Measurements from ENCODE around the gene VTI1A. TPM values are rescaled to one million over a fixed set of nuclear protein-coding genes. Genes with fewer than 3 reads are reported as not detected.

Gene VTI1A
- total RNA-seq, 1 donor from 2014 or later, result 33.6 TPM

DNA sequence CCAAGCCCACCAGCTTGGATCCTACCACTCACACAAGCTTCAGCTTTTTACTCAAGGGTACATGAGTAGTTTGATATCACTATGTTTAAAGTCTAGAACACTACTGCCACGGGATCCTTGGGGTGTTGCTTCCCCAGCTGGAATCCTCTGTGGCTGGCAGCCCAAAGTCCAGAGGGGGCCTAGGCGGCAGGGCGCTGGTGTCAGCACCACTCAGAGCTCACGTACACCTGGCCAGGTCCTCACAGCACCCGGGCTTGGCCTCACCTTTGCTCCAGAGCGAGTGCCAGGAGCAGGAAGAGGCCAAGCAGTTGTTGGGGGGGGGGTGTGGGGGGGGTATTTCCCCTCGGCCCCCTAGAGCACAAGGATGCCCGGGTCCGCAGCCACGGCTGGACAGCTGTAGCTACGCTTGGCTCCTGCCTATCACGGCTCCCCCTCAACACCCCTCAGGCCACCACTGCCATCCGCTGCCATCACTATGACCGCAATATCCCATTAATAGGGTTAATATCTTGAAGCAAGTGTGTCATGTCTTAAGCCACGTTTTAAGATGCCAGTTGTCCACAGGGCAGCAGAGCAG lies 17.3 kb upstream of the VTI1A start:
- Mint-ChIP-seq H3K4me1 (ENCODE audit: low read depth) (no peaks in the 10 kb centered on the region), H3K4me3 (ENCODE audit: low read depth) (no peak overlapping the region), H3K27me3 (ENCODE audit: low read depth) (no peaks in the 10 kb centered on the region), H3K36me3 (ENCODE audit: low read depth) (peaks cover 70% of the 10 kb centered on the region), H3K27ac (no peak overlapping the region), H3K9me3 (no peaks in the 10 kb centered on the region)
- DNase-seq (ENCODE audit: low spot score), result no peak
- intact Hi-C loops (cut with micrococcal nuclease), result no loop called here

- intact Hi-C loops (cut with micrococcal nuclease), result no loop called here
- Mint-ChIP-seq H3K27me3 (ENCODE audit: low read depth) (no peaks in the 10 kb centered on the region), H3K36me3 (ENCODE audit: low read depth) (peaks cover 51% of the 10 kb centered on the region), H3K4me1 (ENCODE audit: low read depth) (no peaks in the 10 kb centered on the region), H3K9me3 (no peaks in the 10 kb centered on the region), H3K4me3 (ENCODE audit: low read depth) (no peak overlapping the region), H3K27ac (no peak overlapping the region)
- no peak for DNase-seq (ENCODE audit: low spot score)
Observed at GRCh38 chr10:112433136-112433535, 13.9 kb upstream of the VTI1A start.

- H3K4me1 Mint-ChIP-seq (ENCODE audit: low read depth), result no peaks in the 10 kb centered on the region
- H3K9me3 Mint-ChIP-seq, result no peaks in the 10 kb centered on the region
- H3K27me3 Mint-ChIP-seq (ENCODE audit: low read depth), result no peaks in the 10 kb centered on the region
- DNase-seq (ENCODE audit: low spot score), result no peak
- H3K4me3 Mint-ChIP-seq (ENCODE audit: low read depth), result no peak overlapping the region
- intact Hi-C loops (cut with micrococcal nuclease), result loop anchor here (1.0 to 5.0 kb wide), 3 partner anchors 37 to 120 kb away; no protein-coding TSS in a partner anchor
- no peak overlapping the region for H3K27ac Mint-ChIP-seq
- peaks cover 46% of the 10 kb centered on the region for H3K36me3 Mint-ChIP-seq (ENCODE audit: low read depth)
Observed at GRCh38 chr10:112434988-112435619, 11.9 kb upstream of the VTI1A start.

GRCh38 chr10:112438356-112438755 lies 8.7 kb upstream of the VTI1A start:
- no peak for DNase-seq (ENCODE audit: low spot score)
- H3K27ac Mint-ChIP-seq, result no peak overlapping the region
- no peak overlapping the region for H3K4me3 Mint-ChIP-seq (ENCODE audit: low read depth)
- no peaks in the 10 kb centered on the region for H3K27me3 Mint-ChIP-seq (ENCODE audit: low read depth)
- peaks cover 6% of the 10 kb centered on the region for H3K4me1 Mint-ChIP-seq (ENCODE audit: low read depth)
- peaks cover 43% of the 10 kb centered on the region for H3K36me3 Mint-ChIP-seq (ENCODE audit: low read depth)
- H3K9me3 Mint-ChIP-seq, result no peaks in the 10 kb centered on the region
- intact Hi-C loops (cut with micrococcal nuclease), result loop anchor here (5.0 kb wide), 1 partner anchor 34 kb away; no protein-coding TSS in a partner anchor

DNA sequence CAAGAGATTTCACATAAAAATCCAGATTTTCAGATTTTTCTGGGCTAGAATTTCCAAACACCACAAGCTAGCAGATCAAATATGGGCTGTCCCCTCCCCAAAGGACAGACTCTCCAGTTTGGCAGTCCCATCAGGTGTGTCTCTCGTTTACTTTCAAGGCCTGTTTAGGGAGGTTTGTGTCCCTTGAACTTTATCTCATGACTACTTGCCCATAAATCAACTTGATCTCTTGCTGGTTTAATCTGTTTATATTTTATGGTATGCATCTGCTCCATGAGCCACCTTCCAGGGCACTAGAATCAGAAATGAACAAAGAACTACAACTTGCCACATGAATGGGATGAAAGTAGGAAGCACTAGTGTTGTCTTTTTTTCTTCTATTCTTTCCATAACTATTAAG lies 5.5 kb upstream of the VTI1A start:
- Mint-ChIP-seq H3K27me3 (ENCODE audit: low read depth) (no peaks in the 10 kb centered on the region), H3K9me3 (no peaks in the 10 kb centered on the region), H3K27ac (no peak overlapping the region), H3K4me1 (ENCODE audit: low read depth) (peaks cover 24% of the 10 kb centered on the region), H3K4me3 (ENCODE audit: low read depth) (no peak overlapping the region), H3K36me3 (ENCODE audit: low read depth) (peaks cover 48% of the 10 kb centered on the region)
- intact Hi-C loops (cut with micrococcal nuclease), result no loop called here
- DNase-seq (ENCODE audit: low spot score), result no peak

DNA sequence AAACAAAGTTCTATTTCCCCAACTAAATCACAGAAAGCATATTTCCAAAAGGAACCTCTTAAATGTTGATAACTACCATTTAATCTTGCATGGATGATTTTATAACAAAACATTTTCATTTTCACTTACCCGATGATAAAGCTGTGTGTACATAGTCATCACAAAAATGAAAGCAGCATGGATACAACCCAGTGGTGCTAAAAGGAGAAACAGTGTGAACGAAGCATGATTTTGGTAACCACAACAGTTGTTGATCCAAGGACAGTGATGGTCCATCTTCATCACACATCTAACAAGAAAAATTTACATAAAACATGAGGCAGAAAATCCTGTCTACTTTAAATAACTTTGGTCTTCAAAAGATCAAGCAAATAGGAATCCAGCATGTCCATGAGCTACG lies 5.0 kb upstream of the VTI1A start:
- H3K36me3 Mint-ChIP-seq (ENCODE audit: low read depth), result peaks cover 51% of the 10 kb centered on the region
- intact Hi-C loops (cut with micrococcal nuclease), result no loop called here
- no peak overlapping the region for H3K4me3 Mint-ChIP-seq (ENCODE audit: low read depth)
- H3K27ac Mint-ChIP-seq, result peak overlapping the region; percentile 3
- no peaks in the 10 kb centered on the region for H3K9me3 Mint-ChIP-seq
- DNase-seq (ENCODE audit: low spot score), result no peak
- H3K27me3 Mint-ChIP-seq (ENCODE audit: low read depth), result no peaks in the 10 kb centered on the region
- H3K4me1 Mint-ChIP-seq (ENCODE audit: low read depth), result peaks cover 24% of the 10 kb centered on the region

DNA sequence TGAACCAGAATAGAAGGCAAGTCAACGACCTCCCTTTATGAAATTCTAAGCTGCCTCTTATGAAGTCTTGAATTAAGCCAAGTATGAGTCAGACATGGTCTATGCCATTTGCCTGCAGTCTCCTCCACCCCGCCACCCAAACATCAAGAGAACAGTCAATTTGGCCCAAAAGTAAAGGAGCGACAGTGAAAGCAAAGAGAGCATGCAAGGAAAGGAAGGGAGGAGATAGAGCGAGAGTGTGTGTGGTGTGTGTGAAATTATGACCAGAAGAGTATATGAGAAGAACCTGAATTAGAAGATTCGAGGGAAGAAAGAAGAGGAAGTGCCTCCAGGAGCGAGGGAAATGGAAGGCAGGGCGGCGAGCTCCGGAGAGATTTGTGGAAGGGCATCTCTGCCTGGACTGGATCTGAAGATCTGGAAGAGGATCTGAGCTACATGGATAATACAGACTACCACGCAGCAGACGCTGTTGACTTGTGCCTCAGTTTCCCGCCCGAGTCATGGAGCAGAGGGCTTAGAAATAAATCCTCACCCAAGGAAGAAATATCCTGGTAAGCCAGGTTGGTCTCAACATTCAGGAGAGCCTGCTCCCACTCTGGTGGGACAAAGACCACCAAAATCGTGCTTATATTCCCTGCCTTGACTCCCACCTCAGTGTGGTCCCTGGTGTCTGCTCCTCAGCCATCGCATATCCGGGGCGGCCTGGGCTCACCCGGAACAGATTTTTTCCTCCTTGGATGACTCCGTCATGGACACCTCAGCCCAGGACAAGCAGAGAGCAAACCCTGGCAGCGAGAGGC lies 760 bp upstream of the VTI1A start:
- H3K4me1 Mint-ChIP-seq (ENCODE audit: low read depth), result peaks cover 39% of the 10 kb centered on the region
- intact Hi-C loops (cut with micrococcal nuclease), result loop anchor here (2.0 to 5.0 kb wide), 4 partner anchors 27 to 1231 kb away; partner anchors contain the start of genes CASP7 and GPAM
- H3K27me3 Mint-ChIP-seq (ENCODE audit: low read depth), result no peaks in the 10 kb centered on the region
- DNase-seq (ENCODE audit: low spot score), result no peak
- H3K27ac Mint-ChIP-seq, result peak overlapping the region; percentile 93
- H3K36me3 Mint-ChIP-seq (ENCODE audit: low read depth), result peaks cover 41% of the 10 kb centered on the region
- no peaks in the 10 kb centered on the region for H3K9me3 Mint-ChIP-seq
- peak overlapping the region; percentile 97 for H3K4me3 Mint-ChIP-seq (ENCODE audit: low read depth)

- Mint-ChIP-seq H3K27ac (peak overlapping the region; percentile 93), H3K4me1 (ENCODE audit: low read depth) (peaks cover 37% of the 10 kb centered on the region), H3K36me3 (ENCODE audit: low read depth) (peaks cover 32% of the 10 kb centered on the region), H3K27me3 (ENCODE audit: low read depth) (no peaks in the 10 kb centered on the region), H3K9me3 (no peaks in the 10 kb centered on the region), H3K4me3 (ENCODE audit: low read depth) (peak overlapping the region; percentile 97)
- intact Hi-C loops (cut with micrococcal nuclease), result loop anchor here (2.0 to 5.0 kb wide), 4 partner anchors 25 to 1230 kb away; partner anchors contain the start of genes CASP7 and GPAM
- DNase-seq (ENCODE audit: low spot score), result no peak
Observed at GRCh38 chr10:112447620-112447928, 559 bp downstream of the VTI1A start.

- Mint-ChIP-seq H3K36me3 (ENCODE audit: low read depth) (peaks cover 32% of the 10 kb centered on the region), H3K27me3 (ENCODE audit: low read depth) (no peaks in the 10 kb centered on the region)
- intact Hi-C loops (cut with micrococcal nuclease), result loop anchor here (5.0 kb wide), 3 partner anchors 62 to 1228 kb away; partner anchors contain the start of genes CASP7 and GPAM
Observed at GRCh38 chr10:112448888-112449287, 1.9 kb downstream of the VTI1A start.

GRCh38 chr10:112454910-112455779 lies 8.1 kb downstream of the VTI1A start:
- H3K36me3 Mint-ChIP-seq (ENCODE audit: low read depth), result peaks cover 6% of the 10 kb centered on the region
- no peak overlapping the region for H3K4me3 Mint-ChIP-seq (ENCODE audit: low read depth)
- no peak for DNase-seq (ENCODE audit: low spot score)
- peaks cover 13% of the 10 kb centered on the region for H3K4me1 Mint-ChIP-seq (ENCODE audit: low read depth)
- H3K27ac Mint-ChIP-seq, result peak overlapping the region; percentile 69
- intact Hi-C loops (cut with micrococcal nuclease), result no loop called here
- H3K27me3 Mint-ChIP-seq (ENCODE audit: low read depth), result no peaks in the 10 kb centered on the region
- H3K9me3 Mint-ChIP-seq, result no peaks in the 10 kb centered on the region

More at GRCh38 chr10:112448888-112449287, 1.9 kb downstream of the VTI1A start:
- Mint-ChIP-seq H3K4me1 (ENCODE audit: low read depth) (peaks cover 32% of the 10 kb centered on the region), H3K4me3 (ENCODE audit: low read depth) (peak overlapping the region; percentile 97), H3K27ac (no peak overlapping the region), H3K9me3 (no peaks in the 10 kb centered on the region)
- no peak for DNase-seq (ENCODE audit: low spot score)

- H3K27ac Mint-ChIP-seq, result no peak overlapping the region
- no peak for DNase-seq (ENCODE audit: low spot score)
Observed at GRCh38 chr10:112456533-112456932, 9.5 kb downstream of the VTI1A start.

GRCh38 chr10:112460366-112460765 lies 13.4 kb downstream of the VTI1A start:
- Mint-ChIP-seq H3K27me3 (ENCODE audit: low read depth) (no peaks in the 10 kb centered on the region), H3K27ac (no peak overlapping the region), H3K9me3 (no peaks in the 10 kb centered on the region), H3K4me1 (ENCODE audit: low read depth) (peaks cover 13% of the 10 kb centered on the region), H3K36me3 (ENCODE audit: low read depth) (peaks cover 34% of the 10 kb centered on the region), H3K4me3 (ENCODE audit: low read depth) (no peak overlapping the region)
- DNase-seq (ENCODE audit: low spot score), result no peak
- intact Hi-C loops (cut with micrococcal nuclease), result no loop called here

More at GRCh38 chr10:112456533-112456932, 9.5 kb downstream of the VTI1A start:
- Mint-ChIP-seq H3K36me3 (ENCODE audit: low read depth) (peaks cover 11% of the 10 kb centered on the region), H3K4me1 (ENCODE audit: low read depth) (peaks cover 13% of the 10 kb centered on the region), H3K27me3 (ENCODE audit: low read depth) (no peaks in the 10 kb centered on the region), H3K9me3 (no peaks in the 10 kb centered on the region), H3K4me3 (ENCODE audit: low read depth) (no peak overlapping the region)
- intact Hi-C loops (cut with micrococcal nuclease), result no loop called here

Data from activated T-helper 2 cell treated with anti-CD3 and anti-CD28 coated beads, Interferon-gamma antibody, Interleukin-2, Interleukin-4, amounts not matched to agents 10 μg/mL and 5 μg/mL and 100 μg/mL, durations not matched to agents 14 hours and 24 hours and 36 hours (primary cell).